ENCODE data around the gene MSANTD2.
A peak's percentile ranks its signal among the peaks of the same experiment; 100 is the strongest.
"Not testable (repeated sequence)": the region's sequence is repeated elsewhere in the genome, so short reads cannot be mapped to it uniquely, and the experiment has no call there.

MSANTD2 gene

GRCh38 chr11:124776865-124777645 is 23.2 kb downstream of the MSANTD2 start:
- no peak for DNase-seq (ENCODE audit: low spot score)

DNA sequence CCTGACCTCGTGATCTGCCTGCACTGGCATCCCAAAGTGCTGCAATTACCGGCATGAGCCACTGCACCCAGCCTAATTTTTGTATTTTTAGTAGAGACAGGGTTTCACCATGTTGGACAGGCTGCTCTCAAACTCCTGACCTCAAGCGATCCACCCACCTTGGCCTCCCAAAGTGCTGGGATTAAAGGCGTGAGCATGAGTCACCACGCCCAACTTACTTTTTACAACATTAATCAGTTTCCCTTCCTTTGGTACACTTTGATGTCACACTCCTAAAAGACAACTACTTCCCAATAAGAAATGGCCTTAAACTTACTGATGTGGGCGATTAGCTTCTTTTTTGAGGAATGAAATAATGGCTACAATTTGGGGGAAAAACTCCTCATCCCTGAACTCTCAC is 29.2 kb downstream of the MSANTD2 start:
- not testable (repeated sequence) for DNase-seq (ENCODE audit: low spot score)

DNA sequence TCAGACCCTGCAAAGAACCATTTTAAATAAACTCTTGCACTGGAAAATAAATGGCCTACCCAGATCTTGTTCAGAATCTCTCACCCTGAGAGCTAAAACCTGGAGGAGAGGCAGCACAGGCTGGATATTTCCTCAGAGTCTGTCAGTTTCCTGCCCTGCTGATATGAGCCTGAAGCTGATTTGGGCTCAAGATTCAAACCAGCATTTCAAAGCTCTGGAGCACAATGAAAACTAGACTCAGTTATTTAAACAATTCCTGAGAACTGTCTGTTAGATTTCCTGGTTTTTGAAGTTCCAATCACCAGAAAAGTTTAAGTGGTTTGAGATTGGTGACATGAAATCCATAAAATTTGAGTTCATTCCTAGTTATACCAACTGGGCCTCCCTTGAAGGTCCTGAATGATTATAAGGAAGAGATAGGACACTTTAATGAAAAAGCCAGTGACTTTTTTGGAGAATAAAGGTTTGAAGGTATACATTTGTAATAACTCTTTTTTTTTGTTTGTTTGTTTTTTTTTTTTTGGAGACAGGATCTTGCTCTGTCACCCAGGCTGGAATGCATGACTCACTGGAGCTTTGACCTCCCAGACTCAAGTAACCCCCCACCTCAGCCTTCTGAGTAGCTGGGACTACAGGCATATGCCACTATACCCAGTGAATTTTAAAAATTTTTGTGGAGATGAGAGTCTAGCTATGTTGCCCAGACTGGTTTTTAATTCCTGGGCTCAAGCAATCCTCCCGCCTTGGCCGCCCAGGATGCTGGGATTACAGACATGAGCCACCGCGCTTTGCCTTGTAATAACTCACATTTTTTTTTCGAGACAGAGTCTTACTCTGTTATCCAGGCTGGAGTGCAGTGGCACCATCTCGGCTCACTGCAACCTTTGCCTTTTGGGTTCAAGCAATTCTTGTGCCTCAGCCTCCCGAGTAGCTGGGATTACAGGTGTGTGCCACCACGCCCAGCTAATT is 30.1 kb downstream of the MSANTD2 start:
- DNase-seq (ENCODE audit: low spot score): peak; percentile 90

- DNase-seq (ENCODE audit: low spot score): no peak
These were observed 31.3 kb downstream of the MSANTD2 start for GRCh38 chr11:124768914-124769313.

GRCh38 chr11:124766156-124766555 is 34.0 kb downstream of the MSANTD2 start:
- DNase-seq (ENCODE audit: low spot score): no peak

GRCh38 chr11:124763156-124763947 is 36.9 kb downstream of the MSANTD2 start:
- no peak for DNase-seq (ENCODE audit: low spot score)

DNA sequence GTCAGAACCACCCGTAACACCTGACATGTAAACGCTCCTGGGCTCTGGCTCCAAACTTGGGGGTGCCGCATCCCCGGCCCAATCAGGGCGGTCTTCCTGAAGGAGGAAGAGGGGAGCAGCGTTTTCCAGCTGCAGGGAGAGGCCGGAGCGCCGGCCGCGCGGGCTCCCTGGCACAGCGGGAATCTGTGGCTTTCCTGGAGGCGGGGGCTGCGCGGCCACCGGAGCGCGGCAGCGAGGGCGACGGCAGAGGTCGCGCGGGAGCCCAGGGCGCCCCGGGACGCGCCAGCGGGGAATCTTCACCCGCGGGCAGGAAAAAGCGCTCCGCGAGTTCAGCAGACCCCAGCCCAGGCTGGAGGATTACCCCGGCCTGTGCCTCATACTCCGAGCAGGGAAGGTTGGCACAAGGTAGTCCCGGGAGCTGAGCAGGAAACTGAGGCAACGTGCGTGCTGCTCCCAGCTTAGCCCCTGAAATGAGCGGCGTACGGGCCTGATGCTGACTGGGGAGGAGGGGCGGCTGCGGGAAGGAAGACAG is 37.5 kb downstream of the MSANTD2 start:
- DNase-seq (ENCODE audit: low spot score): no peak

GRCh38 chr11:124762105-124762623 is 38.0 kb downstream of the MSANTD2 start, which contains the start of gene ESAM:
TSS of gene ESAM (minus strand) at chr11:124762290. CDS start at chr11:124762154, 136 bp downstream.
- no peak for DNase-seq (ENCODE audit: low spot score)

DNA sequence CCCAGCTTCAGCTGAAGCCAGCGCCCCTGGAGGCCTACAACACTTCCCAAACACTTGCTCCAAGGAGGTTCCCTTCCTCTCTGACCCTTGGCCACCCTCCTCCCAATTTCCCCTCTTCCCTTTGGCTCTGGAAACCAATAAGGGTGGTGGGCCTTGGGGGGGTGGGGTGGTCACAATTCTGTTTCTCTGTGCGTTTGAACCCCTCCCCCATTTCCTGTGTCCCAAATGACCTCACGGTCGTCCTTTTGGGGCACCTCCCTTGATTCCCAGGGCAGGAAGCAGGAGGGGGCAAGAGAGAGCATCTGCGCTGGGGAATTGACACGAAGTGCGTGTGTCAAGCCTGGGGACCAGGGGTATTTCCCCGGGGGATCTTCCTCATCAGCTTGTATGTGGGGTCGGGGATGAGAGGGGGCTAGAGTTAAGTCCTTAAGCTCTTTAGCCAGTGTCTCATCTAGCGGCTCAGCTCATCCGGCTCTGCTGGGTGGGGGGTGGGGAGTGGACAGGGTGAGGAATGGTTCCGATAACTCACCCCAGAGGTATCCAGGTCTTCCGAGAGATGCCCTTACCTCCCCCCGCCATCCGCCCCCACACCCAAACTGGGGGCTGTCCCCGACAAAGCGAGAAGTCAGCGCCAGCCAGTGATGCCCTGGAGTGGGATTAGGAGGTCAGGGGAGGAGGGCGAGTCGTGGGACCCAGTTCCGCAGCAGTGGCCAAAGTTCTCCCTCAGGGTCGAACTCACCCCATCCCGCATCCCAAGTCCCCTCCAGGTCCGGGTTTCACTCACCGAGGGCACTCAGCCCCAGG is 38.7 kb downstream of the MSANTD2 start:
- DNase-seq (ENCODE audit: low spot score): no peak

GRCh38 chr11:124760806-124761205 is 39.4 kb downstream of the MSANTD2 start:
- DNase-seq (ENCODE audit: low spot score): no peak

GRCh38 chr11:124760205-124760652 is 40.0 kb downstream of the MSANTD2 start:
- DNase-seq (ENCODE audit: low spot score): no peak

GRCh38 chr11:124759266-124760204 is 40.7 kb downstream of the MSANTD2 start:
- DNase-seq (ENCODE audit: low spot score): peak; percentile 93

DNA sequence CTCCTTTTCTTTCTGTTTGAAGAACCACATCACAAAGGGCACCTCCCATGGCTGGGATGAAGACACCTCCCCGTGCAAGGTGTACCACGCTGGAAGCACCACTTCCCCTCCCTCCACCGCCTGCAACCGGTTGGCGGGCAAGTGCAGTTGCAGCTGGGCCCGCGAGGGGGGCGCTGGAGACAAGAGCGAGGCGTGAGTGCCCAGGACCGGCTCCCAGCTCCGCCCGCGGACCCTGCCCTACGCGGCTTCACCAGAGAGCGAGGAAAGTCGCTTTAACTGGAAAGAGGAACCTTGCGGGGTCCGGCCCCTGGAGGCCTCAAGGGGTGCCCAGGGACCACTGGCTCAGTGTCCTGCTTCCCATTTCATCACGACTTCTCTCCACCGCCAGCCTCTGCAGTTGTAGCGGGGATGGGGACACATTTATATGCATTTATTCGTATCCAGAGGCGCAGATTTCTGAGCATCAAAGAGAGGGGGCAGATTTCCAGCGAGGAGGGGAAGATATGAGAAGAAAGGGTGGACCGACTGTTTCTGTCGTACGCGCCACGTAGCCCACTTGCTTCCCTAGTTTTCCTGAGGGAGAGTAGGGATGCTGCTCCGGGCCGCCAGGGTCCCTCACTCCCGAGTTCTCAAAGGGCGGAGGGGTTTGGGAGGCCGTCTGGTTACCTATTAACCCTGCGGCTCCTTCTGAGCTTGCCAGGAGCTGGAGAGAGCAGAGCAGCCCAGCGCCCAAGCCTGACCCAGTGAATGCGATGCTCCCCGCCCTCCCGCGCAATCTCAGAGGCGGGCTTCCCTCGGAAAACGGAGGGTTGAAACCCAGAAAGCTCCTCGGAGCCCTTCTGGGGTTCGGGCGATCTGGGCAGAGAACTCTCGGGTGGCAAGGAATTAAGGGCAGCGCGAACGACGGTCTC is 41.6 kb downstream of the MSANTD2 start:
- DNase-seq (ENCODE audit: low spot score): no peak

- DNase-seq (ENCODE audit: low spot score): no peak
These were observed 42.9 kb downstream of the MSANTD2 start for GRCh38 chr11:124757320-124757719.

DNA sequence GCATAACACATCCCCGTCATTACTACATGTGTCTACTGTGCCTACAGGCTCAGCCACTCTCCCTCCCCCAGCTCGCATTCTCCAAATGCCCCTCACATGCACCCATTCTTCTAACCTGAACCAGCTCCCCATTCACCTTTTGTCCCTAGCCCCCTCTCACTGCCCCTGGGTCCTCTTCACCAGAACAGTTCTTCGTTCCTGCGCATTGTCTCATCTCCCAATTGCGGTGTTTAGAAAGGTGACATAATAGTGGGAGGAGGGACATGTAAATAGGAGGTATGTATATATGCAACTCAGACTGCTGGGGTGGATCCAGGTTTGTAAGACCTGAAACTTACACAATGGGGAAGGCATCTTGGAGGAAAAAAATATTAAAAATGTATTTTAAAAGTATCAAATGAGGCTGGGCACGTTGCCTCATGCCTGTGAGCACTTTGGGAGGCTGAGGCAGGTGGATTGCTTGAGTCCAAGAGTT is 43.4 kb downstream of the MSANTD2 start:
- no peak for DNase-seq (ENCODE audit: low spot score)

DNA sequence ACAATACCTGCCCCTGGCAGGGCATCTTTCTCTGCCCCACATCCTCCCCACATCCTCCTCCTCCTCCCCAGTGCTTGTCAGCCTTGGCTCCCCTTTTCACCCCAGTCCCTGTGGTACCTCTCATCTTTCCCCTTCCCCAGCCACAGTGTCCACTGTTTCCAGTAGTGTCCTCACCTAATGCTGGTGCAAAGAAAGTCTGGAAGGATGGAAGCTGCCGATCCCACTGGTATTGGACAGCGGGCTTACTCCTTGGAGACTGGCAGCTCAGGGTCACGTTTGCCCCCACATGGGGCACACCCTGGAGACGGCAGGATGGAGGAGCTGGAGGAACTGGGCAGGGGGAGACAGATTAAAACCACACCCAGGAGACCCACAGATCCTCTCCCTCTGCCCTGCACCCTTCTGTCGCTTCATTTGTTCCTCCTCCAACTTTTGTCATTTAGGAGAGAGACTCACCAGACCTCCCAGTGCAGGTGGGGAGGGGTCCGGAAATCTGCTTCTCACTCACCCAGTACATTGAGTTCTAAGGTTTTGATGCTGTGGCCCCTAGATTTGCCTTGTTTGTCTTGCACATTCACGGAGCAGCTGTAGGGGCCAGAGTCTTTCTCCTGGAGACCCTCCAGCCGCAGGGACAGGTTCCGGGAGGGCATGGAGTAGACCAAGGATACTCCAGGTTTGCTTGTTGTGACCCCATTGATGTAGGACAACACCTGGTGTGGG is 44.0 kb downstream of the MSANTD2 start:
- DNase-seq (ENCODE audit: low spot score): no peak

GRCh38 chr11:124754710-124755109 is 45.5 kb downstream of the MSANTD2 start:
- no peak for DNase-seq (ENCODE audit: low spot score)

DNA sequence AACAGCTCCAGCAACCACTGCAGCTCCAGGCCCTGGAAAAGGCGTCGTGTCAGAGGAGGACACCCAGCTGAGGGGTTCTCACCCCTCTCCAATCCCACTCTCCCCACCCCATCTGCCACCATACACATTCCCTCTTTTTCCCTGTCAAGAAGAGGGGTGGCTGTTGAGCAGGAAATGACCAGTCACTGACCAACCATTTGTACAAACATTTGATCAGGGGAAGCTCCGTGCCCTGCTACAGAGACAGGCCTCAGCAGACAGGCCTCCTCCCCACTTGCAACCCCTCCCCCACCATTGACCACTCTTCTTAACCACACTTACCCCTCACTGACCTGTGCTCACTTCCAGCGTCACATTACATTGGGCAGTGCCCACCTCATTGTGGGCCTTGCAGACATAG is 45.9 kb downstream of the MSANTD2 start:
- no peak for DNase-seq (ENCODE audit: low spot score)

Data from kidney capillary endothelial cell (primary cell).